Stomach smooth muscle (tissue), 2 donors: Measurements from ENCODE around the gene NUP93.

Source experiments
- H3K27ac ChIP-seq: one replicate; pipeline ENCODE4 v1.7.0; 2013; ENCODE audit warnings: mild to moderate bottlenecking, low read length, inconsistent platforms
- H3K27me3 ChIP-seq, 2 donors: one replicate each; pipeline ENCODE4 v1.7.0; 2013; ENCODE audit warnings: low read length in 2 of 2; ENCODE audit not compliant: insufficient read depth in 2 of 2, control insufficient read depth in 1 of 2
- H3K36me3 ChIP-seq, 2 donors: one replicate each; pipeline ENCODE4 v1.7.0; 2013; ENCODE audit warnings: low read length in 2 of 2; ENCODE audit not compliant: control insufficient read depth in 2 of 2, insufficient read depth in 2 of 2
- H3K4me1 ChIP-seq: one replicate; pipeline ENCODE4 v1.7.0; 2013; ENCODE audit warnings: low read length; ENCODE audit not compliant: control insufficient read depth, insufficient read depth
- H3K4me3 ChIP-seq, 2 donors: one replicate each; pipeline ENCODE4 v1.7.0; 2013; ENCODE audit warnings: low read length in 2 of 2
- H3K9ac ChIP-seq, 2 donors: one replicate each; pipeline ENCODE4 v1.7.0; 2013; ENCODE audit warnings: low read length in 2 of 2, mild to moderate bottlenecking in 1 of 2
- H3K9me3 ChIP-seq, 2 donors: one replicate each; pipeline ENCODE4 v1.7.0; 2013; ENCODE audit warnings: low read length in 2 of 2; ENCODE audit not compliant: control insufficient read depth in 2 of 2
- donor health status: healthy.
- donor health status: Pancreatic carcinoma.

The NUP93 gene

DNA sequence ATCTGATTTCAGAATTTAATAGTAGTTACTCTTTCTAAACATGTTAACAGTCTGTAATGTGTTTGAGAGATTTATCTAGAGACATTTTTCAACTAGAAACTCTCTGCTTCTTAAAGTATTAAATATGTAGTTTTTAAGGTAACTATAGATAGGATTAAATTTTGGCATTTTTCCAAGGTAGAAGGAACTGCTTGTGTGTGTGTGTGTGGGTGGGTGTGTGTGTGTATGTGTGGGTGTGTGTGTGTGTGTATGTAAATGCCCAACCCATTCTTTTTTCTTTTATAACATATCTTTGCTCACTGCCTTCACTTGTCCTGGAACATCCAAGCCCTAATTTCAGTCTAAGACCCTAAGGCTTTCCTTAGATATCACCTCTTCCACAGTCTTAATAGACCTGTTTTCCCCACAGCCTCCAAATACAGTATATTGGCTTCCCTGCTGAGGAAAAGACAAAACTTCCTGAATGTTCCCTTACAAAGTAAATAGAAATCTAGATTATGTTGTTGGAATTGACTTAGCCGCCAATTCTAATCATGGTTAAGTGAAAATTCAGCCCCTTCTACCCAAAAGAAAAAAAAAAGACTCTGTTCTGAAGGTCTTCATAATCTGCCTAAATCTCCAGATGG lies 33.5 kb downstream of the NUP93 start:
- no peak overlapping the region for H3K4me3 ChIP-seq
- H3K27ac ChIP-seq = no peak overlapping the region

GRCh38 chr16:56764835-56765234 lies 34.9 kb downstream of the NUP93 start:
- Histone ChIP-seq H3K27me3 (no peaks in the 10 kb centered on the region), H3K4me1 (no peaks in the 10 kb centered on the region), H3K4me3 (no peak overlapping the region), H3K36me3 (peaks cover 9 to 10% of the 10 kb centered on the region in 2 donors), H3K27ac (no peak overlapping the region), H3K9me3 (no peaks in the 10 kb centered on the region), H3K9ac (no peak overlapping the region)

More for the DNA sequence above, 33.5 kb downstream of the NUP93 start:
- no peaks in the 10 kb centered on the region for H3K4me1 ChIP-seq
- no peaks in the 10 kb centered on the region for H3K27me3 ChIP-seq
- peaks cover 13 to 17% of the 10 kb centered on the region in 2 donors for H3K36me3 ChIP-seq
- no peak overlapping the region for H3K9ac ChIP-seq
- H3K9me3 ChIP-seq = no peaks in the 10 kb centered on the region

DNA sequence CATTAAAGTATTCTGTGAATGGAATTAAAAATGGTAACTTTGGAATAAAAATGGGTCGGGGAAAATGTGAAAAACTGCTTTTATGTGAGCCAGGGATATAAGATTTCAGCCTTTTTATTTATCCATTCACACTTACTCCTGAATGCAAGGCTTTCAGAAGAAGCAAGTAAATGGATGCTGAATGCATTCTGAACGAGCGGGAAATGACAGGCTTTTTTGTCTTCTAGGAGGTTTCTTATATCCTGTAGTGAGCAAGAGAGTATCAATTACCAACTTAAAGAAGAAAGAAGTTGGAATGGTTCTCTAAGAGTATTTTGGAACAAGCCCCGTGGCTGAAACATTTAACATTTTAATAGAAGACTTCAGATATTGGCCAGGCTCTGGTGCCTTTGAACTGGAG lies 36.0 kb downstream of the NUP93 start:
- Histone ChIP-seq H3K27ac (no peak overlapping the region), H3K4me1 (no peaks in the 10 kb centered on the region)

DNA sequence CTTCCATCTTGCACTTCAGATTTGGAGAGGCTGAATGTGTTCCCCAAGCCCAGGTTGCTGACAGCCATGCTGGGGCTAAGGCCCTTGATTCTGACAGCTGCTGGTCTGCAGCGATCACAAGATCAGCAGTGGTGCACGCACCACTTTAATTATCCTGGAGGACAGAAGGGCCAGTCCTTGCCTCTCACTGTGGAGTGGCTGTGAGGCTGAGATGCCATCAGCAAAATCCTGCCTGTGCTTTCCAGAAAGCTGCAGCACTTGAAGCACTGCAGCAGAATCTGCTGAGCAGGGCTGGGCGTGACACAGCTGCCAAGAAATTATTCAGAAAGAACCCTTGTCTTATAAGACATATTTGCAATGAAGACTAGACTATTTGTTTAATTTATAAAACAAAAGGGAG lies 37.1 kb downstream of the NUP93 start:
- no peaks in the 10 kb centered on the region for H3K4me1 ChIP-seq
- no peaks in the 10 kb centered on the region for H3K27me3 ChIP-seq
- peaks cover 3% of the 10 kb centered on the region in 2 donors for H3K36me3 ChIP-seq
- H3K4me3 ChIP-seq = no peak overlapping the region
- no peak overlapping the region for H3K9ac ChIP-seq
- H3K27ac ChIP-seq = no peak overlapping the region
- no peaks in the 10 kb centered on the region for H3K9me3 ChIP-seq

More for the DNA sequence above, 36.0 kb downstream of the NUP93 start:
- Histone ChIP-seq H3K36me3 (peaks cover 3% of the 10 kb centered on the region in 2 donors), H3K9me3 (no peaks in the 10 kb centered on the region), H3K9ac (no peak overlapping the region), H3K27me3 (no peaks in the 10 kb centered on the region), H3K4me3 (no peak overlapping the region)

GRCh38 chr16:56769677-56770076 lies 39.7 kb downstream of the NUP93 start:
- no peak overlapping the region for H3K27ac ChIP-seq

GRCh38 chr16:56771558-56772279 lies 41.8 kb downstream of the NUP93 start:
- Histone ChIP-seq H3K4me3 (peak overlapping the region in 1 of 2 donors; percentile 10), H3K36me3 (peaks cover 0 to 3% of the 10 kb centered on the region in 2 donors), H3K9ac (peak overlapping the region in 1 of 2 donors; percentile 1), H3K27me3 (no peaks in the 10 kb centered on the region), H3K9me3 (no peaks in the 10 kb centered on the region), H3K4me1 (peaks cover 5% of the 10 kb centered on the region), H3K27ac (no peak overlapping the region)

More at GRCh38 chr16:56769677-56770076, 39.7 kb downstream of the NUP93 start:
- Histone ChIP-seq H3K27me3 (no peaks in the 10 kb centered on the region), H3K36me3 (peaks cover 0 to 3% of the 10 kb centered on the region in 2 donors), H3K9me3 (no peaks in the 10 kb centered on the region), H3K4me1 (no peaks in the 10 kb centered on the region), H3K9ac (no peak overlapping the region), H3K4me3 (no peak overlapping the region)

DNA sequence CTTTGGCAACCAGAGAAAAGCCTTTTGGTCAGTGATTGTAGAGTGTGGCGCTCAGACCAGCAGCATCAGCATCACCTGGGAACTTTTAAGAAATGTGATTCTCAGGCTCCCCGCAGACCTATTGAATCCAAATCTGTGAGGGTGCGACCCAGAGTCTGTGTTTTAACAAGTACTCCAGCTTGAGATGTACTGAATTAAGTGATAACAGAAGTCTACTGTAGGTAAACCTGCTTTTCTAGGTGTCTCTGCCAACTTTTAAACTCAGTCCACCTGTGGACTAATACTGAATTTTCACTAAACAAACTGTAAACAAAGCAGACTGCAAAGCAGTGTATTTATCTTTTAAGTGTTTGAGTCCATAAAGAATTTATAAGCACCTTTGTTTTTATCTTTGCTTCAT lies 43.6 kb downstream of the NUP93 start:
- no peak overlapping the region for H3K4me3 ChIP-seq
- H3K27ac ChIP-seq = no peak overlapping the region
- H3K9ac ChIP-seq = no peak overlapping the region

GRCh38 chr16:56774016-56774680 lies 44.2 kb downstream of the NUP93 start:
- no peak overlapping the region for H3K27ac ChIP-seq
- no peaks in the 10 kb centered on the region for H3K36me3 ChIP-seq
- peaks cover 11% of the 10 kb centered on the region for H3K4me1 ChIP-seq
- H3K27me3 ChIP-seq = no peaks in the 10 kb centered on the region
- no peaks in the 10 kb centered on the region for H3K9me3 ChIP-seq
- H3K9ac ChIP-seq = no peak overlapping the region
- no peak overlapping the region for H3K4me3 ChIP-seq

More for the DNA sequence above, 43.6 kb downstream of the NUP93 start:
- Histone ChIP-seq H3K9me3 (no peaks in the 10 kb centered on the region), H3K36me3 (no peaks in the 10 kb centered on the region), H3K27me3 (no peaks in the 10 kb centered on the region), H3K4me1 (peaks cover 11% of the 10 kb centered on the region)

DNA sequence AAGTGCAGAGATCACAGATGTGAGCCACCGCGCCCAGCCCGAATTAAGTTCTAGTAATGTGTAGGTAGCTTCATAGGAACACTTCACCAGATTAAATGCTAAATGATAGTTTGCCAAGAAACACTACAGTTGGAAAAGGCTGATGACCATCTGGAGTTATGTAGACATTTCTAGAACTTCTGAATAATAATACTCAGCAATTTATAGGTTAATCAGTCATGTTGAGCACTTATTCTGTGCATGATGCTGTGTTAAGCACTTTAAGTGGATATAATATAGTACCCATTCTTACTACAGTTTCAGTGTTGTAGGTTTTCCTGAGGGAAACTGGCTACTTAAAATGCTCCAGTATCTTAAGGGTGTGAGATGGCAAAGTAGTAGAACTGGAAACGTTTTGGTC lies 45.2 kb downstream of the NUP93 start:
- H3K27me3 ChIP-seq = no peaks in the 10 kb centered on the region
- H3K9ac ChIP-seq = no peak overlapping the region
- no peaks in the 10 kb centered on the region for H3K9me3 ChIP-seq
- H3K4me3 ChIP-seq = no peak overlapping the region
- H3K4me1 ChIP-seq = peaks cover 11% of the 10 kb centered on the region
- no peak overlapping the region for H3K27ac ChIP-seq
- H3K36me3 ChIP-seq = no peaks in the 10 kb centered on the region

DNA sequence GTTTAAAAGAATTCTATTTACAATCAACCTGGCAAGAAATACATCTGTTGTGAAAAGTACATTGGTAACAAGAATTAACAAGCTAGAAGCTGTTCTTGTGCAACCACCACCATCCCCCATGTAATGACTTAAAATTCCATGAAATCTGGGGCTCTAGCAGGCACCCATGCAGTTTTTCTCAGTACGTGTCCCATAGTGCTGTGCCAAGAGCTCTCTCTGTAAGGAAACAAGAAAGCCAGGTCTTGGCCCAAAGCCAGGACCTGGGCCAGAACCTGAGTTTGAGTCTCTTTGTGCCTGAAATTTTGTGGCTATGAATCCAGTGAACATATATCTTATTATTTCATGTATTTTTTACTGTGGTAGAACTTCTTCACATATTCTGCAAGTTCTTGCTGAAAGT lies 46.6 kb downstream of the NUP93 start:
- Histone ChIP-seq H3K9ac (no peak overlapping the region), H3K27me3 (no peaks in the 10 kb centered on the region), H3K9me3 (no peaks in the 10 kb centered on the region), H3K4me3 (no peak overlapping the region), H3K4me1 (peaks cover 11% of the 10 kb centered on the region), H3K27ac (no peak overlapping the region), H3K36me3 (no peaks in the 10 kb centered on the region)
